Type B pancreatic cell (in vitro differentiated cells): Measurements from ENCODE around the gene ALG3. TPM values are rescaled to one million over a fixed set of nuclear protein-coding genes. Genes with fewer than 3 reads are reported as not detected.

Source experiments
- DNase-seq: peaks from one replicate; pipeline ENCODE4 v3.0.0; 2021; ENCODE audit warnings: mixed read lengths; ENCODE audit not compliant: unreplicated experiment; ENCODE audit errors: extremely low spot score
- H3K27ac Mint-ChIP-seq: 2 replicates; pipeline ENCODE4 v1.8.0; 2021; ENCODE audit warnings: mild to moderate bottlenecking, mixed read lengths
- H3K27me3 Mint-ChIP-seq: 2 replicates; pipeline ENCODE4 v1.8.0; 2021; ENCODE audit warnings: mixed read lengths
- H3K36me3 Mint-ChIP-seq: 2 replicates; pipeline ENCODE4 v1.8.0; 2021; ENCODE audit warnings: mixed read lengths
- H3K4me1 Mint-ChIP-seq: one replicate; pipeline ENCODE4 v1.8.0; 2021; ENCODE audit warnings: mixed read lengths; ENCODE audit not compliant: unreplicated experiment
- H3K4me3 Mint-ChIP-seq: 2 replicates; pipeline ENCODE4 v1.8.0; 2021; ENCODE audit warnings: mild to moderate bottlenecking, mixed read lengths
- H3K9me3 Mint-ChIP-seq: 2 replicates; pipeline ENCODE4 v1.8.0; 2021; ENCODE audit warnings: mixed read lengths
- CTCF ChIP-seq: fragments of 200-600 bp; sonication (generic); conservative IDR thresholded peaks from 2 replicates; pipeline ENCODE4 v1.5.0; 2021; ENCODE audit warnings: antibody characterized with exemption, mild to moderate bottlenecking
- total RNA-seq: library from RNA; stranded (reverse); gene quantifications from 2 replicates; pipeline ENCODE4 v1.2.1, GENCODE V29; 2021; ENCODE audit warnings: low replicate concordance

Gene ALG3
- total RNA-seq, 1 donor from 2014 or later = 55.8 TPM

- peak overlapping the region; percentile 81 for H3K4me3 Mint-ChIP-seq
- H3K36me3 Mint-ChIP-seq = no peaks in the 10 kb centered on the region
- peak overlapping the region; percentile 47 for H3K27ac Mint-ChIP-seq
- TF ChIP-seq CTCF = no peak
- DNase-seq = no peak
- H3K9me3 Mint-ChIP-seq = no peaks in the 10 kb centered on the region
- H3K4me1 Mint-ChIP-seq = peaks cover 7% of the 10 kb centered on the region
- H3K27me3 Mint-ChIP-seq = peaks cover 78% of the 10 kb centered on the region
Observed at GRCh38 chr3:184230603-184231528, 17.9 kb downstream of the ALG3 start.

GRCh38 chr3:184230081-184230602, 18.6 kb downstream of the ALG3 start:
- Mint-ChIP-seq H3K4me1 (peaks cover 7% of the 10 kb centered on the region), H3K36me3 (no peaks in the 10 kb centered on the region), H3K27ac (no peak overlapping the region), H3K4me3 (no peak overlapping the region), H3K27me3 (peaks cover 76% of the 10 kb centered on the region), H3K9me3 (no peaks in the 10 kb centered on the region)
- no peak for TF ChIP-seq CTCF
- DNase-seq = no peak

GRCh38 chr3:184229394-184230080, 19.2 kb downstream of the ALG3 start, which contains the start of gene VWA5B2:
Gene VWA5B2 (plus strand): TSS chr3:184229585. CDS start chr3:184230529, 944 bp downstream.
- Mint-ChIP-seq H3K9me3 (no peaks in the 10 kb centered on the region), H3K4me1 (peaks cover 7% of the 10 kb centered on the region), H3K27ac (no peak within 1 kb of the TSS), H3K36me3 (no peaks in the 10 kb centered on the region), H3K27me3 (peaks cover 76% of the 10 kb centered on the region), H3K4me3 (peak within 1 kb of the TSS; percentile 73)
- TF ChIP-seq CTCF = peak; percentile 63
- peak; percentile 77 for DNase-seq

GRCh38 chr3:184228376-184229137, 20.2 kb downstream of the ALG3 start:
- Mint-ChIP-seq H3K27me3 (peaks cover 75% of the 10 kb centered on the region), H3K36me3 (no peaks in the 10 kb centered on the region), H3K4me1 (peaks cover 7% of the 10 kb centered on the region), H3K9me3 (no peaks in the 10 kb centered on the region), H3K27ac (no peak overlapping the region), H3K4me3 (peak overlapping the region; percentile 73)
- TF ChIP-seq CTCF = no peak
- DNase-seq = no peak

GRCh38 chr3:184227481-184227935, 21.3 kb downstream of the ALG3 start:
- DNase-seq = no peak
- Mint-ChIP-seq H3K4me3 (peak overlapping the region; percentile 45), H3K27ac (no peak overlapping the region), H3K4me1 (peaks cover 7% of the 10 kb centered on the region), H3K36me3 (no peaks in the 10 kb centered on the region), H3K9me3 (no peaks in the 10 kb centered on the region), H3K27me3 (peaks cover 73% of the 10 kb centered on the region)
- peak; percentile 83 for TF ChIP-seq CTCF
